Neutrophil (primary cell): ENCODE measurements around the gene IARS1.

Experiments
- H3K27ac ChIP-seq: fragments of 200-600 bp; sonication (generic); 2 replicates; pipeline ENCODE4 v1.5.1; 2016; ENCODE audit warnings: mild to moderate bottlenecking, moderate library complexity
- H3K27me3 ChIP-seq: fragments of 200-600 bp; sonication (generic); 2 replicates; pipeline ENCODE4 v1.6.0; 2016; ENCODE audit warnings: mild to moderate bottlenecking
- H3K36me3 ChIP-seq: fragments of 200-600 bp; sonication (generic); 2 replicates; pipeline ENCODE4 v1.5.1; 2017
- H3K4me1 ChIP-seq, 2 experiments: fragments of 200-600 bp in 1 of 2; sonication (generic) in 1 of 2; 1 replicate in 1 of 2; 2 replicates in 1 of 2; pipeline versions ENCODE4 v1.5.1 to v1.6.1; 2013 to 2016; ENCODE audit warnings: low read depth in 1 of 2, low read length in 1 of 2, mild to moderate bottlenecking in 1 of 2, moderate library complexity in 1 of 2; ENCODE audit not compliant: control insufficient read depth in 1 of 2, insufficient read depth in 1 of 2
- H3K4me3 ChIP-seq, 2 experiments: fragments of 200-600 bp in 1 of 2; sonication (generic) in 1 of 2; 1 replicate in 1 of 2; 2 replicates in 1 of 2; pipeline ENCODE4 v1.5.1; 2013 to 2016; ENCODE audit warnings: low read depth in 1 of 2, low read length in 1 of 2, mild to moderate bottlenecking in 1 of 2, moderate library complexity in 1 of 2
- H3K9me3 ChIP-seq: fragments of 200-600 bp; sonication (generic); 2 replicates; pipeline ENCODE4 v1.5.1; 2016
- CTCF ChIP-seq: fragments of 200-600 bp; sonication (generic); IDR thresholded peaks from 2 replicates; pipeline ENCODE4 v1.5.1; 2016; ENCODE audit warnings: antibody characterized with exemption

The IARS1 gene

GRCh38 chr9:92254381-92255337, 38.8 kb downstream of the IARS1 start:
- no peak overlapping the region for H3K27ac ChIP-seq
- H3K4me1 ChIP-seq: no peaks in the 10 kb centered on the region
- H3K27me3 ChIP-seq: no peaks in the 10 kb centered on the region
- H3K4me3 ChIP-seq: no peak overlapping the region
- peaks cover 77% of the 10 kb centered on the region for H3K36me3 ChIP-seq
- H3K9me3 ChIP-seq: no peaks in the 10 kb centered on the region
- TF ChIP-seq CTCF: no peak

GRCh38 chr9:92253656-92254055, 39.8 kb downstream of the IARS1 start:
- no peak overlapping the region for H3K4me3 ChIP-seq
- H3K4me1 ChIP-seq: no peaks in the 10 kb centered on the region
- no peak for TF ChIP-seq CTCF
- no peak overlapping the region for H3K27ac ChIP-seq
- H3K9me3 ChIP-seq: no peaks in the 10 kb centered on the region
- H3K36me3 ChIP-seq: peaks cover 77% of the 10 kb centered on the region
- no peaks in the 10 kb centered on the region for H3K27me3 ChIP-seq

DNA sequence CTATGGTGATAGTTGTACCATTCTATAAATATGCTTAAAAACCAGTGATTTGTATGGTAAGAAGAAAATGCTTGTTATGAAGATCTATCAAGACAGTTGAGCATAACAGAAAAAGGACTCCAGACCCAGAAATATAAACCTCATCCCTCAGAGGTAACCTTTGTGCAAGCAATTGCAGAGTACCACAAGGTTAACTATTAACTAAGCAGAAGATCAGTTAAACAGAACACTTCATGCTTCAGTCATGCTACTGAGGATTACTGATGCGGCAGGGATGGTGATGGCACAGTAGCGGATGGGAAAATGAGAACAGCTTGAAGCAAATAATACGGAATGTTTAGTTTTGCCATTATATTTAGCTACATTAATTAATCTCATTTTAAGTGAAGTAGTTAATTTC, 45.5 kb downstream of the IARS1 start:
- Histone ChIP-seq H3K36me3 (peaks cover 85% of the 10 kb centered on the region), H3K4me3 (no peak overlapping the region), H3K27me3 (no peaks in the 10 kb centered on the region), H3K27ac (no peak overlapping the region), H3K4me1 (no peaks in the 10 kb centered on the region), H3K9me3 (no peaks in the 10 kb centered on the region)
- no peak for TF ChIP-seq CTCF

DNA sequence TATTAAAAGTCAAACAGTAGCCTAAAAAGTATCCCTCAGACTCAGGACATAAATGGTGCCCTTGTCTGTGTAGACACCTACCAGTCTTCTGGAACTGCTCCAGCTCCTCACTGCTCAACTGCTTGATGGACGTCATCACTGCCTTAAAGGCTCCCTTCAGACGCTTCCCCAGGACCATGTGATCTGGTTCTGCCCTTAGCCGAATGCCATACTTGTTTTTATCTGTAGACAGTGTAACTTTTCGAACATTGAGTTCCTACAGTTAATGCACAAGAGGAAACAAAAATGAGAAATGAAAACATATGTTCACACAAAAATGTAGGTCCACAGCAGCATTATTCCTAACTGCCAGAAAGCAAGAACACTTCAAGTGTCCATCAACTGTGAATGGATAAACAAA, 46.2 kb downstream of the IARS1 start:
- Histone ChIP-seq H3K9me3 (no peaks in the 10 kb centered on the region), H3K27ac (no peak overlapping the region), H3K4me3 (no peak overlapping the region), H3K36me3 (peaks cover 89% of the 10 kb centered on the region), H3K27me3 (no peaks in the 10 kb centered on the region), H3K4me1 (no peaks in the 10 kb centered on the region)
- TF ChIP-seq CTCF: no peak

- Histone ChIP-seq H3K36me3 (peaks cover 95% of the 10 kb centered on the region), H3K4me1 (no peaks in the 10 kb centered on the region)
These were observed 48.3 kb downstream of the IARS1 start for GRCh38 chr9:92245005-92245797.

More at GRCh38 chr9:92245005-92245797, 48.3 kb downstream of the IARS1 start:
- H3K4me3 ChIP-seq: no peak overlapping the region
- H3K27ac ChIP-seq: no peak overlapping the region
- H3K27me3 ChIP-seq: no peaks in the 10 kb centered on the region
- H3K9me3 ChIP-seq: no peaks in the 10 kb centered on the region
- TF ChIP-seq CTCF: no peak
